SU-DHL-6 (cell line): ENCODE results near the gene SRRM2.

Experiments
- EZH2phosphoT487 ChIP-seq: fragments of 200-600 bp; sonication (generic), shearing (Covaris generic); conservative IDR thresholded peaks from 2 replicates; pipeline ENCODE4 v1.6.1; 2018; ENCODE audit warnings: mild to moderate bottlenecking, antibody characterized with exemption, low read length, moderate library complexity, mixed read lengths
- TF ChIP-seq, protein P1 (sequence below): fragments of 200-600 bp; sonication (generic); IDR thresholded peaks from one replicate; pipeline ENCODE4 v1.5.1; 2017; ENCODE audit warnings: antibody characterized with exemption, mild to moderate bottlenecking, low read length, moderate library complexity; ENCODE audit not compliant: insufficient read depth, poor library complexity, severe bottlenecking

DNA sequence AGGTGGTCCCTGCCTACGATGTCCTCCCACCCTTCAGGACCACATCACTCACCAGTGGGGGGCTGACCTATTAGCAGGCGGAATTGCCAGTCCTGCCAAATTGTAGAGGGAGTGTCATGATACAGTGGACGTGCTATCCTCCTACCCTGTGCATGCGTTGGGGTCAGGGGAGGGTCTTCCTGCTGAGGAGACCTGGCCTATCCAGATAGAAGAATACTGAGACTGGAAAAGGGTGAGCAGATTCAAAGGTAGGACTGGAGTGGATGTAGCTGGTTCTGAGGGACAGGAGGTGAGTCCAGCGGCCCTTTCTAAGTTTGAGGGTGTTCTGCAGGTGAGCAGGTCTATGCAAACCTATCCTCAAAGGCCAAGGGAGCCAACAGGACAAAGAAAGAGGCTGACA, 53.8 kb downstream of the SRRM2 start:
- TF ChIP-seq, protein P1, sequence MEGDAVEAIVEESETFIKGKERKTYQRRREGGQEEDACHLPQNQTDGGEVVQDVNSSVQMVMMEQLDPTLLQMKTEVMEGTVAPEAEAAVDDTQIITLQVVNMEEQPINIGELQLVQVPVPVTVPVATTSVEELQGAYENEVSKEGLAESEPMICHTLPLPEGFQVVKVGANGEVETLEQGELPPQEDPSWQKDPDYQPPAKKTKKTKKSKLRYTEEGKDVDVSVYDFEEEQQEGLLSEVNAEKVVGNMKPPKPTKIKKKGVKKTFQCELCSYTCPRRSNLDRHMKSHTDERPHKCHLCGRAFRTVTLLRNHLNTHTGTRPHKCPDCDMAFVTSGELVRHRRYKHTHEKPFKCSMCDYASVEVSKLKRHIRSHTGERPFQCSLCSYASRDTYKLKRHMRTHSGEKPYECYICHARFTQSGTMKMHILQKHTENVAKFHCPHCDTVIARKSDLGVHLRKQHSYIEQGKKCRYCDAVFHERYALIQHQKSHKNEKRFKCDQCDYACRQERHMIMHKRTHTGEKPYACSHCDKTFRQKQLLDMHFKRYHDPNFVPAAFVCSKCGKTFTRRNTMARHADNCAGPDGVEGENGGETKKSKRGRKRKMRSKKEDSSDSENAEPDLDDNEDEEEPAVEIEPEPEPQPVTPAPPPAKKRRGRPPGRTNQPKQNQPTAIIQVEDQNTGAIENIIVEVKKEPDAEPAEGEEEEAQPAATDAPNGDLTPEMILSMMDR: no peak
- no peak for TF ChIP-seq EZH2phosphoT487
